HG03571 (cell line): ENCODE data around the gene AP1M2.
"Not testable (repeated sequence)": the region's sequence is repeated elsewhere in the genome, so short reads cannot be mapped to it uniquely, and the experiment has no call there.

Experiments
- ATAC-seq: cut with Tn5 transposase; IDR thresholded peaks from one replicate; pipeline ENCODE4 v1.9.1; 2021; ENCODE audit not compliant: unreplicated experiment

The AP1M2 gene

GRCh38 chr19:10602330-10603083, 15.4 kb upstream of the AP1M2 start:
- ATAC-seq = peak; percentile 47

DNA sequence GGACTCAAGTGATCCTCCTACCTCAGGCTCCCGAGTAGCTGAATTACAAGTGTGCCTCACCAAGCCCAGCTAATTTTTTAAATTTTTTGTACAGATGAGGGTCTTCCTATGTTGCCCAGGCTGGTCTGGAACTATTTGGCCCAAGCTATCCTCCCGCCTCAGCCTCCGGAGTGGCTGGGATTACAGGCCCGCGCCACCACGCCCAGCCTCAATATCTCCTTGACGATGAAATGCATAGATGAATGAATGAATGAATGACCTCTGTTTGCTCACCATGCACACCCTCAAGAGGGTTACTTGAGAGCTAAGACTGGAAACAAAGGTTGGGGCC, 14.9 kb upstream of the AP1M2 start:
- ATAC-seq = no peak

GRCh38 chr19:10600149-10600548, 13.0 kb upstream of the AP1M2 start:
- no peak for ATAC-seq

DNA sequence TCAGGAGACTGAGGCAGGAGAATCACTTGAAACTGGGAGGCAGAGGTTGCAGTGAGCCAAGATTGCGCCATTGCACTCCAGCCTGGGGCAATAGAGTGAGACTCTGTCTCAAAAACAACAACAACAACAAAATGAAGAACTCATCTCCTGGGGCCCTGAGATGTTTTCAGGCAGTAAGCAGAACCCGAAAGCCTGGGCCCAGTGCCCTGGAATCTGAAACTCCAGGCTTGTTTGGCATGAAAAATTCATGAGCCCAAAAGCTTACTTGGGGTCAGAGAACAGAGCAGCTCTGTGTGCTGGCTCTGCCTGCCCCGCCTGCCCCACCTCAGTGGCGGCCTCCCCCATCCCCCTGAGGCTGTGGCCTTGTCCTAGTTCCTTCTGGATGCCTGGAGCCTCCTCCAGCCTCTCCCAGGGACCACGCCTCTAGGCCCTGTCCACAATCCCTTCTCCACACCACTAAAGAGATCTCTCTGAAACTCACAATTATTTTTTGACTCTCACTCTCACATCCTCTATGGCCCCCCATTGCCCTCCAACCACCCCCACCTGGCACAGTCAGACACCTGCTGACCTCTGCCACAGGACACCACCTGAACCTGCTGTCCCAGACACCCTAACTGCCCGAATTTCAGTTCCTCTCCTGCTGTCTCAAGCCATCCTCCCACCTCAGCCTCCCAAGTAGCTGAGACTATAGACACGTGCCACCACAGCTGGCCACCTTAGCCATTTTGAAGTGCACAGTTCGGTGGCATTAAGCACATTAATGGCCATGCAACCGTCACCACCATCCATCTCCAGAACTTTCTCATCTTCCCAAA, 6.9 kb upstream of the AP1M2 start:
- no peak for ATAC-seq

DNA sequence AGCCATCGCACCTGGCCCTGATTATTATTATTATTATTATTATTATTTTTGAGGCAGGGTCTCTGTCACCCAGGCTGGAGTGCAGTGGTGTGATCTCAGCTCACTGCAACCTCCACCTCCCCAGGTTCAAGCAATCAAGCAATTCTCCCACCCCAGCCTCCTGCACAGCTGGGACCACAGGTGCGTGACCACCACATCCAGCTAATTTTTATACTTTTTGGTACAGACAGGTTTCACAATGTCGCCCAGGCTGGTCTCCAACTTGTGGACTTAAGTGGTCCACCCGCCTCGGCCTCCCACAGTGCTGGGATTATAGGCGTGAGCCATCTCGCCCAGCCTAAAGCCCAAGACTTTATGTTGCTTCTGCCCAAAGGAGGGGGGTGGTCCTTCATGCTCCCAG, 6.0 kb upstream of the AP1M2 start:
- no peak for ATAC-seq

DNA sequence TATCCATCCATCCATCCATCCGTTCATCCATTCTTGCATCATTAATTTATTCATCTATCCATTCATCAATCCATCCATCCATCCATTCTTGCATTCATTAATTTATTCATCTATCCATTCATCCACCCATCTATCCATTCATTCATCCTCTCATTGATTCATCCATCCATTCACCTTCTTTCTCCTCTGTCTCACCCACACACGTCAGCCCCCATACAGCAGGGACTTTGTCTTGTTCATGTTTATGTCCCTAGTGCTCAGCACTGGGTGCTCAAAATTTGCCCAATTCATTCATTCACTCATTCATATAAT, 683 bp upstream of the AP1M2 start:
- no peak for ATAC-seq

DNA sequence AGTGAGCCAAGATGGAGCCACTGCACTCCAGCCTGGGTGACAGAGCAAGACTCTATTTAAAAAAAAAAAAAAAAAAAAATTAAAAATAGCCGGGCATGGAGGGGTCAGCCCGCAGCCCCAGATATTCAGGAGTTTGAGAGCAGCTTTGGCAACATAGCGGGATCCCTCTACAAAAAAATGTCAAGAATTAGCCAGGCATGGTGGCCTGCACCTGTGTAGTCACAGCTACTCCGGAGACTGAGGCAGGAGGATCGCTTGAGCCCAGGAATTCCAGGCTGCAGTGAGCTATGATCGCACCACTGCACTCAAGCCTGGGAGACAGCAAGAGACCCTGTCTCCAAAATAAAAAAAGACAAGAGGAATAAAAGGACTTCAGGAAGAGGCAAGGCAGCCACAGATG, 716 bp downstream of the AP1M2 start:
- ATAC-seq = no peak

- ATAC-seq = no peak
Measured at GRCh38 chr19:10583036-10583776, 3.9 kb downstream of the AP1M2 start.

DNA sequence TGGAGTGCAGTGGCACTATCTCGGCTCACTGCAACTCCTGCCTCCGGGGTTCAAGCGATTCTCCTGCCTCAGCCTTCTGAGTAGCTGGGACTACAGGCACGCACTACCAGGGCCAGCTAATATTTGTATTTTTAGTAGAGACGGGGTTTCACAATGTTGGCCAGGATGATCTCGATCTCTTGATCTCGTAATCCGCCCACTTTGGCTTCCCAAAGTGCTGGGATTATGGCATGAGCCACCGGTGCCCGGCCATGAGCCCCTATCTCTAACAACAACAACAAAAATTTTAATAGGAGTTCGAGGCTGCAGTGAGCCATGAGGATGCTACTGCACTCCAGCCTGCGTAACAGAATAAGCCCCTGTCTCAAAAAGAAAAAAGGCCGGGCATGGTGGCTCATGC, 5.0 kb downstream of the AP1M2 start:
- no peak for ATAC-seq

- ATAC-seq = no peak
Measured at GRCh38 chr19:10580979-10581631, 6.0 kb downstream of the AP1M2 start.

- ATAC-seq = no peak
Measured at GRCh38 chr19:10577951-10578350, 9.2 kb downstream of the AP1M2 start.

GRCh38 chr19:10575011-10575716, 11.9 kb downstream of the AP1M2 start:
- no peak for ATAC-seq

GRCh38 chr19:10574462-10574861, 12.7 kb downstream of the AP1M2 start:
- no peak for ATAC-seq

DNA sequence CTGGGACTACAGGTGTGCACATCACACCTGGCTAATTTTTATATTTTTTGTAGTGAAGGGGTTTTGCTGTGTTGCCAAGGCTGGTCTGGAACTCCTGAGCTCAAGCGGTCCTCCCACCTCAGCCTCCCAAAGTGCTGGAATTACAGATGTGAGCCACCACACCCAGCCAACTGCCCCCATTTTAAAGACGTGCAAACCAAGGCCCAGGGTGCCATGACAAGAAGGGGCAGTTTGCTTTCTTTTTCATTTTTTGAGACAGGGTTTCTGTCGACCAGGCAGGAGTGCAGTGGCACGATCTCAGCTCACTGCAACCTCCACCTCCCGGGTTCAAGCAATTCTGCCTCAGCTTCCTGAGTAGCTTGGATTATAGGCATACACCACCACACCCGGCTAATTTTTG, 13.3 kb downstream of the AP1M2 start:
- ATAC-seq = not testable (repeated sequence)

DNA sequence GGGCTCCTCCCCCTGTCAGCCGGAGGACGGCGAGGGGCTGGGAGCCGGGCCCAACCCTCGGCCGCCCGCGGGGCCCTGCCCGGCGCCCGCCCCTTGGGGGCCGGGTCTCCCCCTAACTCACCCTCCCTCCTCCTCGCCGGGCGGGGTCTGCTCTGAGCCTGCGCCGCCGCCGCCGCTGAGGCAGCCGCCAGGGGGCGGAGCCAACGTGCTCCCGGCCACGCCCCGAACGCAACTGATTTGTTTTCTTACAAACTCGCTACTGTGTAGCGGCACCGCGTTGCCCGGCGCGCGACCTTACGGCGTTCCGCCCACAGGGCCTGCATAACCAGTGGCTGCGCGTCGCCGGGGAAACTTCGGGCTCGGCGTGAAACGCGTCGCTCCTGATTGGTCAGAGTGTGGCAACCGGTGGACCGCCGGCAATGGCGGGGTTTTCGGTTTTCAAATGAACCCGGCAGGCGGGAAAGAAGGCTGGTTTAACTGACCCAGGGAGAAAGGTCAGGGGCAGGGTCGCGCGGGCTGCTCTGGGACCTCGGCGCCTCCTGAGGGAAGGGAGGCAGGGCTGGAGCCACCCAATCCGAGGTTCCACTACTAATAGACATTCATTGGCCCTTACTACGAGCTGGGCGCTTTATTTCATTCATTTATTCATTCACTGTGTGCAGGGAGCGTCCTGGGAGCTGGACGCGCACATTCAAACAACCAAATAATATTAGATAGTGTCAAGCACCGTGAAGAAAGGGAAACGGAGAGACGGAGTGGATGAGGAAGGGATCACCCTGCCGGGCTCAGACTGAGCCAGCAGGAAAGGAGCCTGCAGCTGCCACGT, 18.1 kb downstream of the AP1M2 start, which contains the start of gene CDKN2D:
Gene CDKN2D (minus strand): TSS at position 154 of the 826 bp plus-strand sequence. CDS start 326 bp downstream, outside the sequence.
- ATAC-seq = peak; percentile 53

DNA sequence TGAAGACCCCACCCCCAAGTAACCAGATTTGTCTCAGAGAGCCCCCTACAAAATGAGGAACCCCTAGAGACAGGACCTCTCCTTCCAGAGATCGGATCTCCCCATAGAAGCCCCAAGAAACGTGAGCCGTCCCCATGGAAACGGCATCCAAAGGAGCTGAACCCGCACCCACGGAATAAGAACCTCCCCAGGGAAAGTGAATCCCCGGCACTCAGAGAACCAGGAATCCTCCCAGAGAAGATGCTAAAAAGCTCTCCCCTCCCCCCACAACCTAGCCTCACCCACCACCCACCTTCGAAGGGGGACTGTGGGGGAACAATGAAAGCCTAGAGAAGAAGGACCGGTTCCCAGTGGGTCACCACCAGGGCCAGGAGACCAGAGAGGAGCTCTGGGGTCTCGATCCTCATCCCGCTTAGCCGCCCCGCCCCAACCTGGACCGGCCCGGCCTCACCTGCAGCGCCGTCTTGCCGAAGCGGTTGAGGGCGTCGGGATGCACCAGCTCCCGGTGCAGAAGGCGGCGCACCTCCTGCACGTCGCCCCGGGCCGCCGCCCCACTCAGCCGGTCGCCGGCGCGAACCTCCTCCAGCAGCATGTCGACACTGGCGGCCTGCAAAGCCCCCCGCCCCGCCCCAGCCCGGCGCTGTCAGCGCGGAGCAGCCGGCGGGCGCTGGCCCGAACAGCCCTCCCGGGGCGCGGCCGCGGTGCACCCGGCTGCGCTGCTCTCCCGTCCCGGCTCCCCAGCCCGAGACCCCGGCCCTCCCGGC, 18.9 kb downstream of the AP1M2 start:
- ATAC-seq = peak; percentile 2

DNA sequence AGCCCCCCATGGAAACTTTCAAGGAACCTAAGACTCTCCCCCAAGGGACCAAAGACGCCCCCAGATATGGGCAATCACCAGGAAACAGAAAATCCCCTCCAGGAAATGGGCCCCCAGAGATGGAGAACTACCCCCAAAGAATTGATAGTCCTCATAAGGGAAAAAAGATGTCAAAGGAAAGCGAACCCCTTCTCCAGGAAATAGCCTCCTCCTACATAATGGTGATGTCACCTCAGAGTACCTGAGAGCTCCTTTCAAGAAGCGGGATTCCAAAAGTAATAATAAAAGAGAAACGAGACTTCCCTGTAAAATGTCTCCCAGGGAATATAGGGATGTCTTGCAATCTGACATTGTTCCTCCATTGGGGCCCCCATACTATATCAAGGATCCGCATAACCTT, 19.5 kb downstream of the AP1M2 start:
- no peak for ATAC-seq

DNA sequence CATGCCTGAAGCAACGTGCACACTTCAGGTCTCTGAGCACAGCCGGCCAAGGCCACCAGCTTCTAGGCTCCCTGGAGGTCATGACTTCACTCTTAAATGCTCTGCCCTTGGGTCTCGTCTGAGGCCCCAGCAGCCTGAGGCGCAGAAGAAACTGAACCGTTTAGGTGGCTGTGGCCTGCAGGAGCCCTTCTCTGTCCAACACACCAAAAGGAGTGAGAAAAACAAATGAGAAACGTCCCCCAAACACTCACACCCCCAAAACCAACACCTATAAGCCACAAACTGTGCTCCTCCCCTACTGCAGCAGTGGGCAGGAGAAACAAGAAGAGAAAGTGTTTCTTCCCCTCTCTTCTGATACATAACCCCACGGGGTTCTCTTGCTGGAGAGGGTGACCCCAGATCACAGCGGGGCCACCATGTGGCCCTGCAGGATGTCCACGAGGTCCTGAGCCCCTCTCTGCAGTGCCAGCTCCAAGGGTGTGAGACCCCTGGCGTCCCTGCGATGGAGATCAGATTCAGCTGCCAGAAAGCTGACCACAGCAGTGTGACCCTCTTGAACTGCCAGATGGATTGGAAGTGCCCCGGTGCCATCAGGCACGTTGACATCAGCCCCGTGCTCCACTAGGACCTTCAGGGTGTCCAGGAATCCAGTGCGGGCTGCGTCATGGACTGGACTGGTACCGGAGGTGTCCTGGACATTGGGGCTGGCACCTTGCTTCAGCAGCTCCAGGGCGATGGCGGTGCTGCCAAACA, 20.3 kb downstream of the AP1M2 start:
- peak; percentile 24 for ATAC-seq

DNA sequence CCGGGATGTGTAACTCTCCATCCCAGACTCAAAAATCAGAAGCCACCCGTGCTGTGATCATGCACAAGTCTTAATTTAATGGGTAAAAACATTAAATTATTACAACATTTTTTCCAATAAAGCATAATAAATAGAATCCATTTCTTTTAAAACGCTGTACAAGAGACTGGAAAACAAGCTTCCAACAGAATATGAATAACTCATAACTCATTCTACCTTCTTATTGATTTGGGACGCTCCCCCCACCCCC, 20.8 kb downstream of the AP1M2 start:
- no peak for ATAC-seq
